Tracheal epithelial cell (primary cell): ENCODE measurements around the gene SGCE. TPM values are rescaled to one million over a fixed set of nuclear protein-coding genes. Genes with fewer than 3 reads are reported as not detected.

Experiments used
- total RNA-seq: library from RNA; depleted of rRNA; stranded (reverse); fragments of >200 nt; gene quantifications from 2 replicates; pipeline ENCODE4 v1.2.1, GENCODE V29; 2014

SGCE gene
- total RNA-seq: 21.3 and 29.2 TPM in 2 replicates

GRCh38 chr7:94655848-94656657 is at the start of gene SGCE:
Gene SGCE (minus strand): TSS chr7:94656133. CDS start chr7:94656098, 35 bp downstream.

Other genes starting within 250 kb of the SGCE start
- 8.9 and 9.6 TPM in 2 replicates for gene CASD1, start 146.3 kb downstream of the SGCE start, total RNA-seq